H1 (cell line): ENCODE results near the gene MSI2. TPM values are rescaled to one million over a fixed set of nuclear protein-coding genes. Genes with fewer than 3 reads are reported as not detected.

ENCODE experiments used
- CTBP2 ChIP-seq: IDR thresholded peaks from 2 replicates; pipeline ENCODE4 v1.7.0; 2011; ENCODE audit warnings: borderline replicate concordance, mild to moderate bottlenecking, moderate library complexity, mixed read lengths, low read length; ENCODE audit not compliant: insufficient read depth, insufficient read length
- polyA plus RNA-seq, 7 experiments: library from polyadenylated mRNA; depleted of rRNA in 3 of 7; stranded (reverse) in 5 of 7; unstranded in 2 of 7; fragments of >200 nt in 5 of 7; fragments of 200-250 nt in 2 of 7; gene quantifications; 1 replicate in 5 of 7; 2 replicates in 1 of 7; 4 replicates in 1 of 7; pipeline versions ENCODE4 v1.2.1 to v1.2.3, GENCODE V29; 2011 to 2013; ENCODE audit warnings: missing spikeins in 2 of 7, mixed read lengths in 2 of 7
- total RNA-seq: library from RNA; stranded (reverse); fragmentation: NEBNext Ultra II Directional; extraction: Animal tissue kit (Norgen Biotek cat#: 25700); gene quantifications from 2 replicates; pipeline ENCODE4 v1.2.1, GENCODE V29; 2021

Gene MSI2
- total and polyA plus RNA-seq, 2 of the 8 experiments (the other 6 are each of a cell fraction or from before 2014, with no cell fraction given), result 36.7 to 80.6 TPM

DNA sequence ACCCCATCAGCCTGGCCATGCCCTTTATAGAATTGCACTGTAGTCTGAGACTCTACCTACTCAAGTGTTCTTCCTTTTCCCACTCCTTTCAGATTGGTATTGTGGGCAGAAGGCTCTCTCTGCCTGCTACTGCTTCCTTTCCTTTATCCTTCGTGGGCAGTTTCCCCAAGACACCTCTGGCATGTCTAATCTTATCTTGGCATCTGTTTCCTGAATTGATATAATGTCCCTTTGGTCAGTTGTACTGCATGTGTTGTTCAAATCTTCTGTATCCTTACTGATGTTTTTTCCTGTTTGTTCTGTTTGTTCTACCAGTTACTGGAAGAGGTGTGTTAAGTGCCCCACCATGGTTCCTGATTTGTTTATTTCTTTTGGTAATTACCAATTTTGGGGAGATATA, 29.5 kb upstream of the MSI2 start (continued):
- no peak for TF ChIP-seq CTBP2
